Measurements from ENCODE around the gene CTU1.

The CTU1 gene

GRCh38 chr19:51091895-51092873 lies 16.0 kb downstream of the CTU1 start:
- DNase-seq, result no peak
- intact Hi-C loops (cut with DNase I), result loop anchor here (10.0 kb wide), 2 partner anchors 67 to 157 kb away; partner anchors contain the start of gene KLK11

DNA sequence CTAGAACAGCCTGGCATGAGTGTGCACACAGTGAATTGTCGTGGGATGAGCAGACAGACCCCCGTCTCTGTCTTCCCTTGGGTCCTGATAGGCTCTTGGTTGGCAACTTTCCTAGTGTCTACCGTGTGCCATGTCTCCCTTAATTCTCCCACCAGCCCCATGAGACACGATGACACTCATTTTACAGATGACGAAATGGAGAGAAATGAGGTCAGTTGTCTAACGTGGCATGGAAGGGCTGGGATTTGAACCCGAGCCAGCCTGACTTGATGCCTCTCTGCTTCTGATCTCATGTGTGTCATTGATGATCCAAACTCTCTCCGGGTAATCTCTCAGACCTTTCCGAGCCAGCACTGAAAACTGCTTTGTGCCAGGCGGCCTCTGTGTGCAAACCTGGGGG lies 17.1 kb downstream of the CTU1 start:
- no peak for DNase-seq
- intact Hi-C loops (cut with DNase I), result loop anchor here (10.0 kb wide), 2 partner anchors 66 to 156 kb away; partner anchors contain the start of gene KLK11

DNA sequence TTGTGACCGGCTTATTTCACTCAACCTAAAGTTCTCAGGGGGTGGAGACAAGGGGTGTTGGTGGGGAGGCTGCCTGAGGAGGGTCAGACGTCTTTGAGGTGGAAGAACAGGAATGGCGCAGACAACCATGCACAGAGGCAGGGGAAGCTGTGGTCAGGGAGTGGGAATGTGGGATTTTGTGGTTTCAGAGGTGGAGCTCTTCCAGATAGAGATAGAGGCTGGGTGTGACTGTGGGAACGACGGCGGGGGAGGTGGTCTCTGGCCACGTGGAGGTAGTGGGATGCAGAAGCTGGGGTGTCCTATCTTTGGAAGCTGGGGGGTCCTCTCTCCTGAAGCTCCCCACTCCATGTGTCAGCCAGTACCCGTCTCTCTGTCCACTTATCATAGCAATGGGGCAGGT lies 17.7 kb downstream of the CTU1 start:
- intact Hi-C loops (cut with DNase I), result loop anchor here (10.0 kb wide), 2 partner anchors 66 to 156 kb away; partner anchors contain the start of gene KLK11
- DNase-seq, result no peak

- intact Hi-C loops (cut with DNase I), result loop anchor here (10.0 kb wide), 2 partner anchors 65 to 155 kb away; partner anchors contain the start of gene KLK11
- no peak for DNase-seq
Observed at GRCh38 chr19:51089786-51090185, 18.4 kb downstream of the CTU1 start.

DNA sequence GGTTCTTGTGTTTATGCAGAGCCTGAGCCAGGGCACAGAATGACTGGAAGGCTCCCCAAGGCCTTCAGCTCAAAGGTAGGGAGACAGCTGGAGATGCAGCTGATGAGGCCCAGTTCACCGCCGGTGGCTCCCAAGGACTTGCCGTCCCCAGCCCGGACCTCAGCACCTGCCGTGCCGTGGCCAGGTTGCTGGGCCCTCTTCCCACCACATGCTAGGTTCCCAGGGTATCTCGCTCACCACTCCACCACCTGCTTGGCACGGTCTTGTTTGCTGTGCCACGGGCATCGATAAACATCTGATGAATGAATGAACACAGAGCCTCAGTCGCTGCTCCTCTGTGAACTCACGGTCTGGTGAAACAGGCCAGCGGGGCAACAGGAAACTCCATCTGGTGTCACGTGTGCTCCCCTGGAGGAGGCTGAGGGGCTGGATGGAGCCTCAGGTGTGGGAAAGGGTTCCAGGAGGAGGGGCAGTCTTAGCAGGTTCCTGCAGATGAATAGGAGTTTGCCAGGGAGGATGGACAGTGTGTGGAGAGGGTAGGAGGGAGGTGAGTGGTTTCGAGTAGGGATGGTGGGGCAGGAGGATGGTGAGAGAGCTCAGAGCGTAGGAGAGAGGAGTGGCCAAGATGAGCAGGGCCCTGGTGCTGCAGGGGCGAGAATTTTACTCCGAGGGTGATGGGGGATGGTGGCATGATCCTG lies 21.9 kb downstream of the CTU1 start:
- intact Hi-C loops (cut with DNase I), result no loop called here
- DNase-seq, result no peak

DNA sequence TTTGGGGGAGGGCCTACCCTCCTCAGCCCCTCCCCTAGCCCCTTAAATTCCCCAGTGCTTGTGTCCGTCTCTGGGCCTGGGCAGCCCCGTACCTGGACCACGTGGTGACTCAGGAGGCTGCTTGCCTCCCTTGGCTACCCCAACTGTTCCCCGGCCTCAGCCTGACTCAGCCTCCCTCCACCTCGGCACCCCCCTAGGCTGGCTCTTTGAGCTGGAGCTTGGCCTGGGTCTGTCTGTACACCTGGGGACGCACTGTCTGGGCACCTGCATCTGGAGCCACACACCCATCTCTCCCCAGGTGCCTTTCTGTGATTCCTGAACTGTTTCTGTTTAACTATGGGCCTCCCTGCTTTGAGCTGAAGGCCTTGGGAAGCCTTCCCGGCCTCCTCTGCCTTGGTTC lies 23.7 kb downstream of the CTU1 start:
- intact Hi-C loops (cut with DNase I), result no loop called here
- DNase-seq, result no peak

GRCh38 chr19:51083783-51084182 lies 24.4 kb downstream of the CTU1 start:
- intact Hi-C loops (cut with DNase I), result no loop called here
- no peak for DNase-seq

GRCh38 chr19:51083181-51083580 lies 25.0 kb downstream of the CTU1 start:
- intact Hi-C loops (cut with DNase I), result no loop called here
- no peak for DNase-seq

DNA sequence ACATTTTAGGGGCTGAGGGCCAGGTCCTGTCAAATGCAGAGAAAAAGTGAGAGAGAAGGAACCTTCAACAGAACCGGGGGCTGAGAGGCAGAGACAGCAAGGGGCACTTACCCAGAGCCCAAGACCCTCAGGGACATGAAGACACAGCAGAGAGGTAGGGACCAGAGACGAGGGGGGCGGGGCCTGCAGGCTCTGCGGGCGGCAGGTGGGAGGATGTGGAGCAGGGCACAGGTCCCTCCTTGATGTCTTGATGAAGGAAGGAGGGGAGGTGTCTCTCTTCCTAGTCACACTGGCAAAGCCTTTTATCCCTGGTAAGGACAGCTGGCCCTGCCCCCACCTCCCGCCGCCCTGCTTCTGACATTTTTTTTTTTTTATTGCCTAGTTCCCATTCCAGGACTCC lies 25.6 kb downstream of the CTU1 start, which contains the start of gene KLK14:
KLK14 (minus strand) TSS at position 277 of the 400 bp plus-strand sequence; CDS start at position 4, 273 bp downstream.
- DNase-seq, result no peak
- intact Hi-C loops (cut with DNase I), result no loop called here

DNA sequence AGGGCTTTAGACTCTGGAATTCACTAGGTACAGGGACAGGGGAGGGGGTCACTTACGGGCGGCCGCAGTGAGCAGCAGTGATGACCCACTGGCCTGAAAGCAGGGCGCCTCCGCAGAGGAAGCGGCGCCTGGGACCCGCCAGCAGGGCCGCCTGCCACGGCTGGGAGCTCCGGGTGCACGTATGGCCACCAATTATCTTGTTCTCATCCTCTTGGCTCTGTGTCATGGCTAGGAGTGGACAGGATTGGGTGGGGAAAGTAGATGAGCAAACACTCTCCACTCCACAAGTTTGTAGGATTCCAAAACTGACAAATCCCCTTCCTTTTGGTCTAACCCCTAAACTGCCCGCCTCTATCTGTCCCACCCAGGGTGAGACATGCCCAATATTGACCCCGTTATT lies 26.7 kb downstream of the CTU1 start:
- DNase-seq, result no peak
- intact Hi-C loops (cut with DNase I), result no loop called here

DNA sequence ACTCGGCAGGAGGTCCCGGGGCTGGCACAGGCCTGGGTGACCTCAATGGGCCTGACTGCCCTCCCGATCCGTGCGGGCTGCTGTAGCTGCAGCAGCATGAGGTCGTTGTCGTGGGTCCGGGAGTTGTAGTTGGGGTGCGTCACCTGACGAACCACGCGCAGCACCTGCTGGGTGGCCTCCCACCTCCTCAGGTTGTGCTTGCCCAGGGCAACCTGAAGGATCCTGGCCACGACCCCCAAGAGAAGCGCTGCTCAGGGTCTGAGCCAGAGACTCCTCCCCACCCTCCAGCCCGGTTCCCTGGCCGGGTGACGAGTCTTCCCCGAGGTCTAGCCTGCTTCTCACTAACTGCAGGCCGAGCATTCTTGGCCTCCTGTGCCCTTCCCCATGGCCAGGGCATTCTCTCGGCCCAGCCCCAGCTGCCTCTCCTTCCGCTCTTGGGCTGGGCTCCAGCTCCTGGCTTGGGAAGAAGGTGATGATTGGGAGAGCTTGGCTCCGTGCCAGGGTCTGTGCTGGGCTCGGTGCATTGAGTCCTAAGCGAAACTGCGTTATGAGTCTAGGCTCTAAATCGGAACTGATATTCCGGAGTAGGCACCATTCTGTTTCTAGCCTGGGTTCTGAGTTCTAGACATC lies 28.6 kb downstream of the CTU1 start:
- DNase-seq, result peak in 5 of 42 donors; percentile 11 to 59 (median 29)
- intact Hi-C loops (cut with DNase I), result no loop called here

- no peak for DNase-seq
- intact Hi-C loops (cut with DNase I), result no loop called here
Observed at GRCh38 chr19:51078731-51079130, 29.5 kb downstream of the CTU1 start.

DNA sequence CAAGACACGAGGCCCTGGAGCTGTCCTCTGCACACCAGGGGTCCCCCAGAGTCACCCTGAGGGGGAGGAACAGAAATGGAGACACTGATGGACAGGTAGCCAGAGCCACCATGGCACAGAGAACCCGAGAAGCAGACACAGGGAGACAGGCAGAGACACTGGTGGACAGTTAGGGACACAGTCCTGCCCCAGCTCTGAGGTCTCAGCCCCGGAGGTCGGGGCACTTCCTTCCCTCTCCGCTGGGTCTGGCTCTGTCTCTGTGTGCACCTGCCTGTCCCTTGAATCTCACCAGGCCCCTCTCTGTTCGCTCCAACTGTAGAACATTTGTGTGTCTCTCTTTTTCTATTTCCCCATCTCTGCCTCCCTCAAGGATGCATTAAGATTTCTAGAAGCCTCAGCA lies 30.1 kb downstream of the CTU1 start:
- no peak for DNase-seq
- intact Hi-C loops (cut with DNase I), result no loop called here

DNA sequence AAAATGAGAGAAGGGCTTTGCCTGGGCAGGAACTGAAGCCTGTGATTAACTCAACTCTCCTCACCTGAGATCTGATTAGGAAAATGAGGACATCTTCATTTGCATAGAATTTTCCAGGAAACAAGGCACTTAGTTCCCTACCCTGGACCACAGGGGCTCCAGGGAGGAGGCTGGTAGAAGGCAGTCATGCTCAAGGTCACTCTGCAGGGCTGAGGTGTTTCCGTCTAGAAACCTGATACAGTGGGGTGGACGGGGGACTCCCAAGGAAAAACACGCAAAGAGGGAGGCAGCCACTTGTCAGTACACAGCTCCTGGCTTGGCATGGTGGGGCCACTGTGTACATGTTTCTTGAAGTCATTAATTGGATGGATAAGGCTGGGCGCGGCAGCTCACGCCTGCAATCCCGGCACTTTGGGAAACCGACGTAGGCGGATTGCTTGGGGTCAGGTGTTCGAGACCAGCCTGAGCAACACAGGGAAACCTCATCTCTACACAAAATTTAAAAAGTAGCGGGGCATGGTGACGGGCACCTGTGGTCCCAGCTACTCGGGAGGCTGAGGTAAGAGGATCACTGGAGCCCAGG lies 31.5 kb downstream of the CTU1 start:
- intact Hi-C loops (cut with DNase I), result no loop called here
- DNase-seq, result no peak

- no peak for DNase-seq
- intact Hi-C loops (cut with DNase I), result no loop called here
Observed at GRCh38 chr19:51075998-51076397, 32.2 kb downstream of the CTU1 start.

GRCh38 chr19:51071095-51071405 lies 37.2 kb downstream of the CTU1 start:
- intact Hi-C loops (cut with DNase I), result no loop called here
- DNase-seq, result no peak

- no peak for DNase-seq
- intact Hi-C loops (cut with DNase I), result no loop called here
Observed at GRCh38 chr19:51070334-51071094, 37.7 kb downstream of the CTU1 start.

GRCh38 chr19:51066393-51067186 lies 41.6 kb downstream of the CTU1 start:
- DNase-seq, result no peak
- intact Hi-C loops (cut with DNase I), result no loop called here

Data from head of caudate nucleus (tissue), 42 donors.